Activated naive CD8-positive, alpha-beta T cell treated with anti-CD3 and anti-CD28 coated beads, Interleukin-2, amount 50 U/mL, for 24 hours (primary cell): ENCODE measurements around the gene MME.
A peak's percentile ranks its signal among the peaks of the same experiment; 100 is the strongest.
"Not testable (repeated sequence)": the region's sequence is repeated elsewhere in the genome, so short reads cannot be mapped to it uniquely, and the experiment has no call there.

Source experiments
- ATAC-seq: fragments of 150-1000 bp; cut with Tn5 transposase; one replicate; pipeline ENCODE4 v1.10.0; 2021
- DNase-seq: peaks from one replicate; pipeline ENCODE4 v3.0.0; 2021
- H3K27ac Mint-ChIP-seq: one replicate; pipeline ENCODE4 v1.8.0; 2021; ENCODE audit warnings: mild to moderate bottlenecking, mixed read lengths
- H3K27me3 Mint-ChIP-seq: one replicate; pipeline ENCODE4 v1.8.0; 2021; ENCODE audit warnings: mixed read lengths
- H3K36me3 Mint-ChIP-seq: one replicate; pipeline ENCODE4 v1.8.0; 2021; ENCODE audit warnings: low read depth, mixed read lengths
- H3K4me1 Mint-ChIP-seq: one replicate; pipeline ENCODE4 v1.8.0; 2021; ENCODE audit warnings: mixed read lengths
- H3K4me3 Mint-ChIP-seq: one replicate; pipeline ENCODE4 v1.8.0; 2021; ENCODE audit warnings: mild to moderate bottlenecking, moderate library complexity, mixed read lengths
- H3K9me3 Mint-ChIP-seq: one replicate; pipeline ENCODE4 v1.8.0; 2021; ENCODE audit warnings: mixed read lengths

The MME gene

DNA sequence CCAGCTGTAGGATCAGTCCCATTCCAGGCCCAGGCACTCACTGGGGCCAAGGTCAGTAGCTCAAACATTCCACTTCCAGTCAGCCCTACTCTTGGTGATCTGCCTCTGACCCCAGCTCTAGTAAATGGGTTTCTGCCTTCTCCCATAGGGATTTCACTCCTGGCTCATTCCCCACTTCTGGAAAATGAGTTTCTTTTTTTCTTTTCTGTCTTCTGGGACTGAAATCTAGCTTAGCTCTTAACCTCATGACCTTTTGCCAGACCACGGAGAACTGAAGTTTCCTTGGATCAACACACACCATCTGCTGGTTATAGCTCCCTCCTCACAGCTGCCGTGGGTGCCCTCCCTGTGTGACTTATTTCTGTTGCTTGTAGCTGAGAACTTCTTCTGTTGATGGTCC is 21.3 kb downstream of the MME start:
- H3K4me3 Mint-ChIP-seq: no peak overlapping the region
- DNase-seq (no peak), ATAC-seq (no peak)
- peaks cover 5% of the 10 kb centered on the region for H3K9me3 Mint-ChIP-seq
- no peaks in the 10 kb centered on the region for H3K36me3 Mint-ChIP-seq
- no peaks in the 10 kb centered on the region for H3K27me3 Mint-ChIP-seq
- H3K4me1 Mint-ChIP-seq: no peaks in the 10 kb centered on the region
- H3K27ac Mint-ChIP-seq: no peak overlapping the region

DNA sequence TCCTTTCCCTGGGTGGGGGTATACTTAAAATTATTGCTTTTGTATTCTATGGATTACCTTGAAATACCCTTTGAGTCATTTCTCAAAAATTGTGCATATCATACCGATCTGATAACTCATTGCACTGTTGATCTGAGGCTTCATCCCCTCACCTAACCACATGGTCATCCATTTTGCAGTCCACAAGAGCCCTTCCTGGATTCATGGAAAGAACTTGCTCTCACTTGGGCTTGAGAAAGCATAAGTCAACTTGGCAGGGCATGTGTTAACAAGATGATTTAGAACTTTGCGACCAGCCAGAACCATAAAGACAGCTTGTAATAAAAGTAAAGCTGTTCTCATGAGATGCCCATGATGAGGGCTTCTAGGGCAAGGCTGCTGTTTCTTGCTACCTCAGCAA is 22.2 kb downstream of the MME start:
- H3K4me1 Mint-ChIP-seq: no peaks in the 10 kb centered on the region
- DNase-seq: no peak
- no peak for ATAC-seq
- no peaks in the 10 kb centered on the region for H3K27me3 Mint-ChIP-seq
- no peak overlapping the region for H3K4me3 Mint-ChIP-seq
- no peaks in the 10 kb centered on the region for H3K36me3 Mint-ChIP-seq
- peaks cover 5% of the 10 kb centered on the region for H3K9me3 Mint-ChIP-seq
- no peak overlapping the region for H3K27ac Mint-ChIP-seq

DNA sequence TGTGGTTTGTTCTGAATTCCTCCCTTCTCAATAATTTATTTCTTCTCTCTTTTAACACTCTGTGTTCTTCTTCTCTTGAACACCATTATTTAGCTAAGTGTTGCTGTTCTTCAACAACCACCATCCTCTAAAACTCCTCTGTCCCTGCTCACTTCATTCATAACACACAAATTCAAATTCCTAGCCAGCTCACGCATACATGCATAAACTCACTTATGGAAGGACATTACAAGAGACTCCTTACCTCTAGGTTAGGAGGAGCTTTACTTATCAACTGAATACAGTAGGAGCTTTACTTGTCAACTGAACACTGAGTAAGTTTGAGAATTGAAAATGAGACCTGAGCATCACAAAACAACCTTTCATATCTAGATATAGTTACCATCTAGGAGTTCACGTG is 23.6 kb downstream of the MME start:
- no peak for ATAC-seq
- Mint-ChIP-seq H3K4me3 (no peak overlapping the region), H3K36me3 (no peaks in the 10 kb centered on the region), H3K4me1 (no peaks in the 10 kb centered on the region), H3K9me3 (peaks cover 1% of the 10 kb centered on the region), H3K27ac (no peak overlapping the region), H3K27me3 (no peaks in the 10 kb centered on the region)
- DNase-seq: no peak

DNA sequence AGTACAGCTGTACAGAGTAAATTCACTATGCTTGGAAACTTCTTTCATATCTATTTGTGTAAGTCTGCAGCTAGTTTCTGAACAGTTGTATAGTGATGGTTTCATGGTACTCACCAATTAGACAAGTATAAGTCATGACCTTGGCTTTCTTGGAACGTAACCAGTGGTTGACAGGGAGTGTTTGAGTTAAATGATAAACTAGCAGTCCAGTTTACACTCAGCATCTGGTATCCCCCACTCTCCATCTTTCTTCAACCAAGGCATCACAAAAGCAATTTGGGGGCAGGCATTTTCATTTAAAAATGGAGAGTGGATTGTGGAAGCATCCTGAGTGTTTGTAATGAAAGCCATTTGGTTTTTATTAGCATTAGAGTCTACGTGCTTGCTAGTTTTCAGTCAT is 26.0 kb downstream of the MME start:
- no peak for ATAC-seq

DNA sequence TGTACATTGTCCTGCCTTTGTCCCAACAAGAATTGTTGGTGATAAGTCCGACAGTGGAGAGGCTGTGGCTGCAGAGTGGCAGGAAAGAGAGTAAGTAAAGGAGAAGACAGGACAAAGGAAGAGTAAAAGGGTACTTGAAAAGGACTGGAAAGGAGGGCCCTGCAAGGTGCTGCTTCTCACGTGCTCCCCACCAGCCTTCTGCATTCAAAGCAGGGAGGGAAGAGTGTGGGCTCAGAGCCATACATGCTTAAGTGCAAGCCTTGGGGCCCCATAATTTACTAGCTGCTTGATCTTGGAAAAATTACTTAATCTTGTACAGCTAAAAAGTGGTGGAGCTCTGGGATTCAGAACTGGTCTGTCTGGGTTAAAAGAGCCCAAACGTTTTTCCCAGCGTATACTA is 29.9 kb downstream of the MME start:
- H3K36me3 Mint-ChIP-seq: no peaks in the 10 kb centered on the region
- peaks cover 7% of the 10 kb centered on the region for H3K9me3 Mint-ChIP-seq
- ATAC-seq: no peak
- no peak overlapping the region for H3K4me3 Mint-ChIP-seq
- DNase-seq: no peak
- H3K27ac Mint-ChIP-seq: no peak overlapping the region
- peaks cover 3% of the 10 kb centered on the region for H3K27me3 Mint-ChIP-seq
- peaks cover 11% of the 10 kb centered on the region for H3K4me1 Mint-ChIP-seq

More for the DNA sequence above, 26.0 kb downstream of the MME start:
- peaks cover 4% of the 10 kb centered on the region for H3K4me1 Mint-ChIP-seq
- DNase-seq: no peak
- no peaks in the 10 kb centered on the region for H3K9me3 Mint-ChIP-seq
- H3K4me3 Mint-ChIP-seq: no peak overlapping the region
- H3K27me3 Mint-ChIP-seq: no peaks in the 10 kb centered on the region
- H3K36me3 Mint-ChIP-seq: no peaks in the 10 kb centered on the region
- no peak overlapping the region for H3K27ac Mint-ChIP-seq

DNA sequence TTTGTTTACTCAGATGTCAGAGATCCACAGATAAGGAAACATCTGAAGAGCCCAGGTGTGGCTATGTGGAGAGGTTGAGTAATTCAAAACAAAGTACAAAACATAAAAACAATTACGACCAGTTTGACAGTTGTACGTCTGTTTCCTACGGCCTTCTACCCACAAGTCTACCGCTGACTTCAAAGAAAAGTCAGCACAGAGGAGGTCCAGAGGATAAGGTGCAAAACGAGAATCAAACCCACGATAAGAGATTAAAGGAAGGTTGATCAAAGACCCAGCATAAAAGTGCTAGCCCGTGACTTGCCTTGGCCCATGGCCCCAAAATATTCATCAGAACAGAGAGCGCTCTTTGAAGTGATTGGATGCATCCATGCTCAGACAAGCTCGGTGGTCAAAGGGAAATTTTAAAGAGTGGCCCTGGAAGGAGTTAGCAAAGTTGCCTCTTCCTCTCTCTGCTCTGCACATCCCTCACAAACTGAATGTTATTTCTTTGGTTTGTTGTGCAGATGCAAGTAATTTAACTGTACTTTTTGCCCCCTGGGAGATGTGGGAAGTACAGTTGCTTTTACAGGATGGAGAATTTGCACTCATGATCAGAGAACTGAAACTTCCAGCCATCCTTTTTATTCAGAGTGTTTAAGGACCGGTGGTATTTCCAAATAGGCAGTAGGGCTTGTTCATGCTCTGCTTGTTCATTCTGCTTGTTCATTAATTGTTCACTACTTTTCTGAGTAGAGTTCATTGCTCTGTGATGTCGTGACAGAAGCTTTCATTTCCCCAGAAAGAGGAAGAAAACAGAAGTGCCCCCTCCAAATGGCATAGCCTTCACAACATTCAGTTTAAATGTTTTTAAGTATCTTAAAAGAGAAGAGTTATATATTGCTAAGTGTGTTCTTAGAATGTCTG is 31.1 kb downstream of the MME start:
- H3K27ac Mint-ChIP-seq: no peak overlapping the region
- H3K4me1 Mint-ChIP-seq: peaks cover 11% of the 10 kb centered on the region
- H3K27me3 Mint-ChIP-seq: peaks cover 3% of the 10 kb centered on the region
- H3K4me3 Mint-ChIP-seq: peak overlapping the region; percentile 9
- peaks cover 7% of the 10 kb centered on the region for H3K9me3 Mint-ChIP-seq
- no peak for DNase-seq
- ATAC-seq: no peak
- H3K36me3 Mint-ChIP-seq: no peaks in the 10 kb centered on the region

DNA sequence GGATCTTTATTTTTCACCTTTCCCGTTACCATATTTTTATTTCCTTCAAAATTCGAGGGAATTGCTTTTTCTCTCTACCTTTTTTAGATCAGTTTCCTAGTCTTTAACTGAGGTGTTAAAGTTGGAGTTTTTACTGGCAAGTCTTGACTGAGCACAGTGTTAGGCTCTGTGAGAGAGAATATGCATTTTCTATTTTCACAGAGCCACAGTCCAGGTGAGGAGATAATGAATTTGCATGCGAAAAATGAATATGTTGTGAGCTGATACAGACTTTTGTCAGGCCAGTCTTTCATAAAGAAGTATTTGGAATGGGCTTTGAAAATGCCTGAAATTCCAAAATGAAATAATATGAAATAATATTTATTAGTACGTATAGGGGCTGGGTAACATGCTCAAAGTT is 31.9 kb downstream of the MME start:
- no peaks in the 10 kb centered on the region for H3K36me3 Mint-ChIP-seq
- H3K27me3 Mint-ChIP-seq: peaks cover 3% of the 10 kb centered on the region
- H3K4me3 Mint-ChIP-seq: no peak overlapping the region
- H3K9me3 Mint-ChIP-seq: peaks cover 7% of the 10 kb centered on the region
- DNase-seq (no peak), ATAC-seq (no peak)
- H3K27ac Mint-ChIP-seq: no peak overlapping the region
- peaks cover 11% of the 10 kb centered on the region for H3K4me1 Mint-ChIP-seq

DNA sequence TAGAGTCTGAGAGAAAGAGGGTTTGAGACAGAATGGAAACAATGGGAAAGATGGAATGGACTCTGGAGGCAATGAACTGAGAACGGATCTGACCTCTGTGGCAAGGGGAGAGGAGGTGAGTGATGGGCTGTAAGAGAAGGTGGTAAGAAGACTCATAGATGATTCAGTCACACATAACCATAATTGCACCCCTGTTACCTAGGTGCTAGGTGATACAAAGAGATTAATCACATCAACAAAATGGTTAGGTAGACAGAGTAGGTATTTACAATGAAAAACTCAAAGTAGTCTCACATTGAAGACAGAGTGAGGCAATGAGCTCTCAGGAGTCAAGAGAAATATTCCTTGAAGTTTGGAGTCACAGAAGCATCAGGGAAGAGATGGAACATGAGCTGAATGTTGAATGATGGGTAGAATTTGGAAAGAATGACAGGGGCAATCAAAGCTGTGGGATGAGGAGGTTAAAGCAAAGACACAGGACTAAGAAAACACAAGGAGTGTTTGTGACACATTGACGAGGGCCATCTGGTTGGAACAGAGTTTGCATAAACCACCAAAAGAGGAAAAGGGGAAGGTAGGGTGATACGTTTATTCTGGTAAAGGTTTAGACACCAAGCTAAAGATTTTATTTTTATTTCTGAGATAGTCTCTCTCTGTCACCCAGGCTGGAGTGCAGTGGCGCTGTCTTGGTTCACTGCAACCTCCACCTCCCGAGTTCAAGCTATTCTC is 32.7 kb downstream of the MME start:
- H3K36me3 Mint-ChIP-seq: no peaks in the 10 kb centered on the region
- no peak for DNase-seq
- H3K4me1 Mint-ChIP-seq: peaks cover 11% of the 10 kb centered on the region
- no peak for ATAC-seq
- H3K4me3 Mint-ChIP-seq: no peak overlapping the region
- no peak overlapping the region for H3K27ac Mint-ChIP-seq
- H3K27me3 Mint-ChIP-seq: peaks cover 3% of the 10 kb centered on the region
- peaks cover 7% of the 10 kb centered on the region for H3K9me3 Mint-ChIP-seq

DNA sequence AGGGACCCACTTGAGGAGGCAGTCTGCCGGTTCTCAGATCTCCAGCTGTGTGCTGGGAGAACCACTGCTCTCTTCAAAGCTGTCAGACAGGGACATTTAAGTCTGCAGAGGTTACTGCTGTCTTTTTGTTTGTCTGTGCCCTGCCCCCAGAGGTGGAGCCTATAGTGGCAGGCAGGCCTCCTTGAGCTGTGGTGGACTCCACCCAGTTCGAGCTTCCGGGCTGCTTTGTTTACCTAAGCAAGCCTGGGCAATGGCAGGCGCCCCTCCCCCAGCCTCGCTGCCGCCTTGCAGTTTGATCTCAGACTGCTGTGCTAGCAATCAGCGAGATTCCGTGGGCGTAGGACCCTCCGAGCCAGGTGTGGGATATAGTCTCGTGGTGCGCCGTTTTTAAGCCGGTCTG is 44.6 kb downstream of the MME start:
- not testable (repeated sequence) for H3K27me3 Mint-ChIP-seq, H3K4me1 Mint-ChIP-seq, H3K36me3 Mint-ChIP-seq, H3K9me3 Mint-ChIP-seq, ATAC-seq, DNase-seq, H3K27ac Mint-ChIP-seq, H3K4me3 Mint-ChIP-seq

DNA sequence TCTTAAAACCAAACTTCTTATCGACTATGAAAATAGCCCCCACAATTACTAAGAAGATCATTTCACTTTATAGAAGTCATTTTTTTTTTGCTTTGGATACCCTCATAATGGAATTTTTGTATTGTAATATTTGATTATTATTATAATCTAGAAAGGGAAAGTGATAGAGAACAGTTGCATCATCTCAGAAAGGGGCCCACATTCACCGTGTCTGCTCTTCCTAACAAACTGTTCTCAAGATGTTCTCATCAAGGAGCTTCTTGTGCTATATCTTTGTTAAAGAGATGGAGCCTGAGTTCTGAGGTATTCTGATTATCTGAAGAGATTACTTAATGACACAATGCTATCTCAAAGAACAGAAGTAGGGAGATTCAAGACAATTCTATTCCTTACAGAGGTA is 49.3 kb downstream of the MME start:
- H3K4me1 Mint-ChIP-seq: no peaks in the 10 kb centered on the region
- H3K4me3 Mint-ChIP-seq: no peak overlapping the region
- H3K9me3 Mint-ChIP-seq: peaks cover 4% of the 10 kb centered on the region
- no peak overlapping the region for H3K27ac Mint-ChIP-seq
- H3K27me3 Mint-ChIP-seq: no peaks in the 10 kb centered on the region
- ATAC-seq (no peak), DNase-seq (no peak)
- no peaks in the 10 kb centered on the region for H3K36me3 Mint-ChIP-seq

DNA sequence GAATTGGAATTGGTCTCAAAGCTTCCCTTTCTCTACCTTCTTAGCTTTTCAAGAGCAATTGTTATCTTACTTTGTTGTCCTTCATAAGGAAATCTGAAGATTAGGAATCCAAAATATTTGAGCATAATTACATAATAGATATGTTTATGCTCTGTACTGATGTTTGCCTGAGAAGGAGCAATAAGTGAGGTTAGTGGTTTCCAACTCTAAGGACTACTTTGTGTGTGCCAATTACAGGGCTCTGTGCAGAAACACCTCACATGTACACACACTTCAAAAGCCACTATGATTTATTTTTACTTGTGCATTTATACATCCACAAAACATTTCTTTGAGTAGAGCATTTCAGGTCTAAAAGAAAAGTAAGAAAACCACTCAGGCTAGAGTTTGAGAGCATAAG is 49.9 kb downstream of the MME start:
- DNase-seq (no peak), ATAC-seq (no peak)
- no peak overlapping the region for H3K4me3 Mint-ChIP-seq
- H3K27ac Mint-ChIP-seq: no peak overlapping the region
- H3K9me3 Mint-ChIP-seq: peaks cover 4% of the 10 kb centered on the region
- no peaks in the 10 kb centered on the region for H3K36me3 Mint-ChIP-seq
- no peaks in the 10 kb centered on the region for H3K27me3 Mint-ChIP-seq
- no peaks in the 10 kb centered on the region for H3K4me1 Mint-ChIP-seq

DNA sequence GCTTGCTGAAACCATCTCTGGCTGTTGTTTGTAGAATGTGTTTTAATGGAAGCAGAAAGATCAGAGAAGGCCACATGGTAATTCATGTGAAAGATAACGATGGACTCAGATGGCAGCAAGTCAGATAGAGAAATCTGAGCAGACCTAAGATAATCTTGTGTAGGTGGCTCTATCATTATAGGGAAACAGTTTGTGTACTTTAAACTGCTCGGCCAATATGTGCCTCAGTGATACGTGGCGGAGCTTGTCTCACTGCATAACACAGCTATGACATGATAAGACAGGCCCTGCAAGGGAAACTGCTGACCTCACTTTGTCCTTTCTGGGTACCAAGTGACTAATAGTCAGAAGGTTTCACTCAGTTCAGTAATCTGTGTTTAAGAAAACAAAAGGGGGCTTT is 51.0 kb downstream of the MME start:
- peaks cover 4% of the 10 kb centered on the region for H3K9me3 Mint-ChIP-seq
- no peaks in the 10 kb centered on the region for H3K36me3 Mint-ChIP-seq
- no peaks in the 10 kb centered on the region for H3K27me3 Mint-ChIP-seq
- ATAC-seq (no peak), DNase-seq (no peak)
- H3K4me3 Mint-ChIP-seq: no peak overlapping the region
- no peaks in the 10 kb centered on the region for H3K4me1 Mint-ChIP-seq
- H3K27ac Mint-ChIP-seq: no peak overlapping the region

DNA sequence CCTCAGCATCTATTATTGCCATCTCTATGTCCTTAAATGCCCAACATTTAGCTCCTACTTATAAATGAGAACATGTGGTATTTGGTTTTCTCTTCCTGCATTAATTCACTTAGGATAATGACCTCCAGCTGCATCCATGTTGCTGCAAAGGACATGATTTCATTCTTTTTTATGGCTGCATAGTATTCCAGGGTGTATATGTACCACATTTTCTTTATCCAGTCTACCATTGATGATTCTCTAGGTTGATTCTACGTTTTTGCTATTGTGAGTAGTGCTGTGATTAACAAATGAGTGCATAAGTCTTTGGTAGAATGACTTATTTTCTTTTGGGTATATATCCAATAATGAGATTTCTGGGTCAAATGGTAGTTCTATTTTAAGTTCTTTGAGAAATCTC is 54.2 kb downstream of the MME start:
- not testable (repeated sequence) for H3K4me1 Mint-ChIP-seq, ATAC-seq, H3K36me3 Mint-ChIP-seq

DNA sequence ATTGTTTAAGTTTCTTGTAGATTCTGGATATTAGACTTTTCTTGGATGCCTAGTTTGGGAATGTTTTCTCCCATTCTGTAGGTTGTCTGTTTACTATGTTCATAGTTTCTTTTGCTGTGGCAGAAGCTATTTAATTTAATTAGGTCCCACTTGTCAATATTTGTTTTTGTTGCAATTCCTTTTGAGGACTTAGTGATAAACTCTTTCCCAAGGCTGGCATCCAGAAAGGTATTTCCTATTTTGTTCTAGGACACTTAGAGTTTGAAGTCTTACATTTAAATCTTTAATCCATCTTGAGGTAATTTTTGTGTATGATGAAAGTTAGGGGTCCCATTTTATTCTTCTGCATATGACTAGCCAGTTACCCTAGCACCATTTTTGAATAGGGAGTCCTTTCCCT is 54.9 kb downstream of the MME start:
- no peaks in the 10 kb centered on the region for H3K36me3 Mint-ChIP-seq
- no peak for DNase-seq
- H3K27me3 Mint-ChIP-seq: no peaks in the 10 kb centered on the region
- no peak overlapping the region for H3K4me3 Mint-ChIP-seq
- no peaks in the 10 kb centered on the region for H3K4me1 Mint-ChIP-seq
- no peak for ATAC-seq
- H3K9me3 Mint-ChIP-seq: no peaks in the 10 kb centered on the region
- H3K27ac Mint-ChIP-seq: no peak overlapping the region

More for the DNA sequence above, 54.2 kb downstream of the MME start:
- H3K9me3 Mint-ChIP-seq, DNase-seq, H3K27ac Mint-ChIP-seq, H3K27me3 Mint-ChIP-seq, H3K4me3 Mint-ChIP-seq: not testable (repeated sequence)

DNA sequence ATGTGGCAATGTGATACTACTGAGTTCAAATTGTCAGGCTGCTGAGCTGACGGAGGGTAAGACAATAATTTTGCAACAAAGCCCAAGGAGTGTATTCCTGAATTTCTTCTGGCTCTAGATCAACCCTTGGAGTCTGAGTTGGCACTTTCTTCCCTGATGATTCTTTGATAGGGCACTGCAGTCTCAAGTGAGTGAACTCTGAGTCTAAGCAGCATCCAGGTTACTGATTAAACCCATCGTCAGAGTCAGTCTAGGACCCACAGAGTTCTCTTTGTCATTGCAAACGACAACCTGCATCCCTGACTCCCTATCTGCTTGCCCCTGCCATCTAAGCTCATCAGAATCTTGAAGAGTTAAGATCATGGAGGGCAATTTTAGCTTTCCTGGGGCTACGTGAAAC is 58.6 kb downstream of the MME start:
- no peak overlapping the region for H3K27ac Mint-ChIP-seq
- ATAC-seq (no peak), DNase-seq (no peak)
- H3K36me3 Mint-ChIP-seq: no peaks in the 10 kb centered on the region
- H3K27me3 Mint-ChIP-seq: no peaks in the 10 kb centered on the region
- H3K4me3 Mint-ChIP-seq: no peak overlapping the region
- H3K4me1 Mint-ChIP-seq: no peaks in the 10 kb centered on the region
- no peaks in the 10 kb centered on the region for H3K9me3 Mint-ChIP-seq
